PC-3 (cell line): ENCODE results near the gene DSG1. TPM values are rescaled to one million over a fixed set of nuclear protein-coding genes. Genes with fewer than 3 reads are reported as not detected.

ENCODE experiments used
- ATAC-seq: fragments of 200-7000 bp; cut with Tn5 transposase; 2 replicates; pipeline ENCODE4 v1.9.1; 2020; ENCODE audit warnings: mild to moderate bottlenecking, moderate library complexity
- BruUV-seq: library from RNA; stranded (reverse); fragments of 400-500 nt; replicated peaks from 2 replicates; lab custom pipeline; 2021; lab: Mats Ljungman, UMichigan
- CTCF ChIA-PET: fragments of 300-600 bp; sonication (Branson Sonifier 250); formaldehyde crosslinking; loops from one replicate; lab custom pipeline; 2022; ENCODE audit warnings: antibody characterized with exemption; lab: Charles Lee
- POLR2A ChIA-PET: fragments of 300-600 bp; sonication (Branson Sonifier 250); formaldehyde crosslinking; loops from one replicate; lab custom pipeline; 2022; ENCODE audit warnings: antibody characterized with exemption; ENCODE audit not compliant: unreplicated experiment; lab: Charles Lee
- DNase-seq: peaks from one replicate; pipeline ENCODE4 v3.0.0-alpha.2; 2015
- H2AFZ ChIP-seq: fragments of 300-600 bp; sonication (generic); 2 replicates; pipeline ENCODE4 v1.6.0; 2016; ENCODE audit warnings: antibody characterized with exemption, low read length
- H3F3A ChIP-seq: fragments of 300-600 bp; sonication (generic); one replicate; pipeline ENCODE4 v1.6.0; 2017; ENCODE audit warnings: antibody characterized with exemption, low read length, control low read depth, mild to moderate bottlenecking; ENCODE audit not compliant: unreplicated experiment
- H3K27ac ChIP-seq: fragments of 300-600 bp; sonication (generic); 2 replicates; pipeline ENCODE4 v1.5.1; 2016; ENCODE audit warnings: mild to moderate bottlenecking, low read length
- H3K27me3 ChIP-seq: fragments of 300-600 bp; sonication (generic); 2 replicates; pipeline ENCODE4 v1.6.1; 2016; ENCODE audit warnings: low read length, mixed read lengths
- H3K36me3 ChIP-seq: fragments of 300-600 bp; sonication (generic); 2 replicates; pipeline ENCODE4 v1.6.1; 2016; ENCODE audit warnings: low read depth, mixed run types, low read length, mixed read lengths
- H3K4me1 ChIP-seq: fragments of 300-600 bp; sonication (generic); 2 replicates; pipeline ENCODE4 v1.5.1; 2016; ENCODE audit warnings: low read length; ENCODE audit not compliant: insufficient read depth
- H3K4me2 ChIP-seq: fragments of 300-600 bp; sonication (generic); 2 replicates; pipeline ENCODE4 v1.6.0; 2016; ENCODE audit warnings: low read length
- H3K4me3 ChIP-seq: fragments of 300-600 bp; sonication (generic); 2 replicates; pipeline ENCODE4 v1.5.1; 2016; ENCODE audit warnings: mild to moderate bottlenecking, low read length, mixed read lengths
- H3K79me2 ChIP-seq: fragments of 300-600 bp; sonication (generic); 2 replicates; pipeline ENCODE4 v1.6.1; 2017; ENCODE audit warnings: low read length, mixed read lengths
- H3K9ac ChIP-seq: fragments of 300-600 bp; sonication (generic); 2 replicates; pipeline ENCODE4 v1.6.0; 2016; ENCODE audit warnings: mild to moderate bottlenecking, low read length
- H3K9me2 ChIP-seq: fragments of 300-600 bp; sonication (generic); replicated peaks from 2 replicates; pipeline ENCODE4 v1.6.1; 2016; ENCODE audit warnings: mixed run types, low read length, mixed read lengths
- H3K9me3 ChIP-seq: fragments of 300-600 bp; sonication (generic); 2 replicates; pipeline ENCODE4 v1.6.1; 2016; ENCODE audit warnings: low read length, mixed read lengths
- H4K20me1 ChIP-seq: fragments of 300-600 bp; sonication (generic); 2 replicates; pipeline ENCODE4 v1.6.1; 2016; ENCODE audit warnings: low read length, mixed read lengths
- EZH2 ChIP-seq: fragments of 300-600 bp; sonication (generic); IDR thresholded peaks from one replicate; pipeline ENCODE4 v1.6.1; 2017; ENCODE audit warnings: antibody characterized with exemption, mild to moderate bottlenecking, low read length; ENCODE audit not compliant: unreplicated experiment
- EZH2phosphoT487 ChIP-seq: fragments of 300-600 bp; sonication (generic); IDR thresholded peaks from 2 replicates; pipeline ENCODE4 v1.6.1; 2018; ENCODE audit warnings: mild to moderate bottlenecking, antibody characterized with exemption, low read length, borderline replicate concordance
- intact Hi-C: fragments of 100-400 bp; cut with micrococcal nuclease; formaldehyde crosslinking; loops from 2 replicates; pipeline ENCODE4 v1.9.0; 2023
- total RNA-seq: library from RNA; depleted of rRNA; stranded (reverse); fragments of >200 nt; gene quantifications from 2 replicates; pipeline ENCODE4 v1.2.3, GENCODE V29; 2014
- TF ChIP-seq, protein P1 (sequence below): fragments of 300-600 bp; sonication (generic); conservative IDR thresholded peaks from 2 replicates; pipeline ENCODE4 v1.5.1; 2017; ENCODE audit warnings: antibody characterized with exemption, low read depth, mild to moderate bottlenecking, low read length

The DSG1 gene
- total RNA-seq, 1 experiment from 2014 or later, result not detected

DNA sequence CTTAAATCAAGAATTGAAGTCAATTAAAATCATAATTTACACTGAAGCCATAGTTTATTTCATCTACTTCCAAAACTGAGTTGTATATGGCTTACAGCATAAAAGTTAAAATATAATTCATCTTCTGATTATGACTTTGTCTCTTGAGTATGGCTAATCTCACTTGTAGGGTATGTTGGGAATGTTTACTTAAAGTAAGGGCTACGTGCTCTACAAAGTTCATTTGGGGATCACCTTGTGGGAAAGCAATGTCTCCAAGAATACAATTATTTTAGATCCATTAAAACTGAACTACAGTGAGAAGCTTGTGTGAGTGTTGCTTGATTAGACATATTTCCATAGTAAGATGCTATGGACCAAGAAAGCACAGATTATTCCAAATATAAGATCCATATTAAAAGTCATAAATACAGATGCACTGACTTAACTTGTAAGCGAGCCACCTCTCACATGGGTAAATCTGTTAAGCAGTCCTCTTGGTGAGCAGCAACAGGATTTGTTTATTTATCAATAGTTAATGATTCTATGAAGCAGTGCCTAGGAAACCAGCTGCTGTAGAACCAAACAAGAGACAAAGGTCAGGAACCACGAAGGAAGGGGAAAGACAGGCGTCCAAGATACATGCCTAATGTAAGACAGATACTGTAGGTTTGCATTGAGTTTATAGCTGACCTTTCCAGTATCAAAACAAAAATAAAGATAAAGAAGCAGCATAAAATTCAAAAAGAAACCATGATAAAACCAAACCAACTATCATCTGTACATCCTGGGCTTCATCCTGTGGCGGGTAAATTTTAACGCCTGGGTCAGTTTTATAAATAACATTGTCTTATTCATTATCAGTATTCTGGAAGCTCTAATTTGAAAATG lies 83.4 kb downstream of the DSG1 start:
- Histone ChIP-seq H4K20me1 (no peaks in the 10 kb centered on the region), H2AFZ (no peak overlapping the region), H3K9ac (peak overlapping the region; percentile 12; the same call in 1 of the 2 replicates), H3K27me3 (no peaks in the 10 kb centered on the region), H3K4me2 (peak overlapping the region; percentile 54), H3K4me3 (no peak overlapping the region; the same call in 1 of the 2 replicates), H3K9me2 (no peaks in the 10 kb centered on the region), H3K36me3 (no peaks in the 10 kb centered on the region), H3K27ac (peak overlapping the region; percentile 80), H3K4me1 (peaks cover 28% of the 10 kb centered on the region), H3K9me3 (no peaks in the 10 kb centered on the region), H3F3A (no peaks in the 10 kb centered on the region), H3K79me2 (no peaks in the 10 kb centered on the region)
- ATAC-seq (peak; percentile 37), DNase-seq (no peak)
- no TSS peak for BruUV-seq
- ChIA-PET CTCF (interaction anchor here (0.6 to 0.7 kb wide), 3 partner anchors 23 to 158 kb away, joined by 3 read pairs; no protein-coding TSS in a partner anchor), POLR2A (interaction anchor here (0.6 to 0.7 kb wide), 4 partner anchors 77 to 1121 kb away, joined by 3 to 5 read pairs (median 3); no protein-coding TSS in a partner anchor)
- intact Hi-C loops, result loop anchor here (2.0 to 10.0 kb wide), 3 partner anchors 197 to 387 kb away; no protein-coding TSS in a partner anchor
- TF ChIP-seq EZH2 (no peak), EZH2phosphoT487 (no peak)
- TF ChIP-seq, protein P1, sequence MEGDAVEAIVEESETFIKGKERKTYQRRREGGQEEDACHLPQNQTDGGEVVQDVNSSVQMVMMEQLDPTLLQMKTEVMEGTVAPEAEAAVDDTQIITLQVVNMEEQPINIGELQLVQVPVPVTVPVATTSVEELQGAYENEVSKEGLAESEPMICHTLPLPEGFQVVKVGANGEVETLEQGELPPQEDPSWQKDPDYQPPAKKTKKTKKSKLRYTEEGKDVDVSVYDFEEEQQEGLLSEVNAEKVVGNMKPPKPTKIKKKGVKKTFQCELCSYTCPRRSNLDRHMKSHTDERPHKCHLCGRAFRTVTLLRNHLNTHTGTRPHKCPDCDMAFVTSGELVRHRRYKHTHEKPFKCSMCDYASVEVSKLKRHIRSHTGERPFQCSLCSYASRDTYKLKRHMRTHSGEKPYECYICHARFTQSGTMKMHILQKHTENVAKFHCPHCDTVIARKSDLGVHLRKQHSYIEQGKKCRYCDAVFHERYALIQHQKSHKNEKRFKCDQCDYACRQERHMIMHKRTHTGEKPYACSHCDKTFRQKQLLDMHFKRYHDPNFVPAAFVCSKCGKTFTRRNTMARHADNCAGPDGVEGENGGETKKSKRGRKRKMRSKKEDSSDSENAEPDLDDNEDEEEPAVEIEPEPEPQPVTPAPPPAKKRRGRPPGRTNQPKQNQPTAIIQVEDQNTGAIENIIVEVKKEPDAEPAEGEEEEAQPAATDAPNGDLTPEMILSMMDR, result no peak

DNA sequence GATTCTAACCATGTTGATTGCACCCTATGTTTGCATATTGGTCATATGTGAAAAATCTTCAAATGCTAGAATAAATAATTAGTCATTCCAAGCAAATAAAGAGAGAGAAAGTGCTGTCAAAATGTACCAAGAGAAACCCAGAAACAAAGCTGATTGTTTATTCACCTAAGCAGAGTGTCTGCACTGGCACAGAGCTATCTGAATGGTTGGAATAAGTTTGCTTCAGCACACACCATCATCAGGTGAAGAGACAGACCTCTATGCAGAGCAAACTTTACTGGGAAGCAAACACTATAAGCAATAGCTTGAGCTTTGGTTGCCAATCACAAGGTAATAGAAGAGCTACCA lies 84.0 kb downstream of the DSG1 start:
- CTCF ChIA-PET, result interaction anchor here (0.6 to 0.7 kb wide), 3 partner anchors 22 to 158 kb away, joined by 3 read pairs; no protein-coding TSS in a partner anchor
- Histone ChIP-seq H3K9me3 (no peaks in the 10 kb centered on the region), H3K4me1 (peaks cover 28% of the 10 kb centered on the region), H2AFZ (no peak overlapping the region), H3K9ac (0 out of 2 replicates have a peak overlapping the region, but pooled peaks have one; percentile 12), H3K4me3 (no peak overlapping the region; the same call in 1 of the 2 replicates), H3K4me2 (peak overlapping the region; percentile 54), H4K20me1 (no peaks in the 10 kb centered on the region), H3K27me3 (no peaks in the 10 kb centered on the region), H3K27ac (peak overlapping the region; percentile 80), H3K36me3 (no peaks in the 10 kb centered on the region), H3K79me2 (no peaks in the 10 kb centered on the region), H3F3A (no peaks in the 10 kb centered on the region), H3K9me2 (no peaks in the 10 kb centered on the region)
- POLR2A ChIA-PET, result interaction anchor here (0.6 to 0.7 kb wide), 4 partner anchors 77 to 1121 kb away, joined by 3 to 5 read pairs (median 3); no protein-coding TSS in a partner anchor
- DNase-seq, result peak; percentile 48
- peak; percentile 80 for ATAC-seq
- intact Hi-C loops, result loop anchor here (10.0 kb wide), 2 partner anchors 197 to 387 kb away; no protein-coding TSS in a partner anchor
- no peak for TF ChIP-seq EZH2phosphoT487
- TF ChIP-seq, protein P1, result no peak
- TF ChIP-seq EZH2, result no peak
- BruUV-seq, result no TSS peak
